Medulla oblongata (tissue), 1 donor: Measurements from ENCODE around the gene IL4I1.
"Not testable (repeated sequence)": the region's sequence is repeated elsewhere in the genome, so short reads cannot be mapped to it uniquely, and the experiment has no call there.

Experiments used
- DNase-seq: peaks from one replicate; pipeline ENCODE4 v3.0.0-alpha.2; 2015; ENCODE audit errors: extremely low spot score

Gene IL4I1

GRCh38 chr19:49896863-49897621 lies at the start of gene IL4I1:
Gene IL4I1, minus strand, starts transcription at chr19:49896887. Its CDS starts 727 bp downstream, at chr19:49896160.
- peak; percentile 70 for DNase-seq

GRCh38 chr19:49946415-49946814 lies 49.7 kb upstream of the IL4I1 start:
- no peak for DNase-seq

GRCh38 chr19:49944567-49944966 lies 47.9 kb upstream of the IL4I1 start:
- DNase-seq: not testable (repeated sequence)

GRCh38 chr19:49940482-49940791 lies 43.8 kb upstream of the IL4I1 start:
- no peak for DNase-seq

GRCh38 chr19:49939721-49940481 lies 43.2 kb upstream of the IL4I1 start:
- no peak for DNase-seq

GRCh38 chr19:49938662-49939061 lies 42.0 kb upstream of the IL4I1 start:
- no peak for DNase-seq

- peak; percentile 78 for DNase-seq
These were observed 41.2 kb upstream of the IL4I1 start for GRCh38 chr19:49937750-49938381.

- DNase-seq: no peak
These were observed 39.9 kb upstream of the IL4I1 start for GRCh38 chr19:49936549-49936948.

GRCh38 chr19:49933643-49934042 lies 37.0 kb upstream of the IL4I1 start:
- no peak for DNase-seq

GRCh38 chr19:49932731-49933131 lies 36.0 kb upstream of the IL4I1 start:
- DNase-seq: no peak

GRCh38 chr19:49932041-49932451 lies 35.4 kb upstream of the IL4I1 start:
- no peak for DNase-seq

GRCh38 chr19:49931293-49932040 lies 34.8 kb upstream of the IL4I1 start:
- DNase-seq: no peak

- DNase-seq: no peak
These were observed 33.9 kb upstream of the IL4I1 start for GRCh38 chr19:49930483-49931011.

- peak; percentile 97 for DNase-seq
These were observed 33.2 kb upstream of the IL4I1 start for GRCh38 chr19:49929611-49930482.

GRCh38 chr19:49929121-49929610 lies 32.5 kb upstream of the IL4I1 start, which contains the start of the genes ATF5 and NUP62:
Gene ATF5, plus strand, starts transcription at chr19:49929205. Its CDS starts 1,646 bp downstream, at chr19:49930851.
Gene NUP62, minus strand, starts transcription at chr19:49929504. Its CDS starts 19,697 bp downstream, at chr19:49909807.
- DNase-seq: peak; percentile 87

- no peak for DNase-seq
These were observed 31.0 kb upstream of the IL4I1 start for GRCh38 chr19:49927526-49928264.

GRCh38 chr19:49926515-49926914 lies 29.8 kb upstream of the IL4I1 start:
- DNase-seq: no peak

- DNase-seq: no peak
These were observed 28.8 kb upstream of the IL4I1 start for GRCh38 chr19:49925486-49925885.

- DNase-seq: not testable (repeated sequence)
These were observed 28.2 kb upstream of the IL4I1 start for GRCh38 chr19:49924881-49925210.
